Hindlimb muscle (tissue), 1 donor: ENCODE measurements around the gene TMEM82. TPM values are rescaled to one million over a fixed set of nuclear protein-coding genes. Genes with fewer than 3 reads are reported as not detected.

Source experiments
- DNase-seq: peaks from one replicate; pipeline ENCODE4 v3.0.0-alpha.2; 2013
- polyA plus RNA-seq: library from polyadenylated mRNA; unstranded; fragments of 120-200 nt; gene quantifications from one replicate; pipeline ENCODE4 v1.2.1, GENCODE V29; 2013; ENCODE audit not compliant: insufficient read length

Gene TMEM82
- polyA plus RNA-seq, 1 donor = not detected

GRCh38 chr1:15720861-15721260 is 21.4 kb upstream of the TMEM82 start:
- no peak for DNase-seq

- DNase-seq = no peak
Measured at GRCh38 chr1:15722411-15722810, 19.9 kb upstream of the TMEM82 start.

- no peak for DNase-seq
Measured at GRCh38 chr1:15722836-15723532, 19.3 kb upstream of the TMEM82 start.

DNA sequence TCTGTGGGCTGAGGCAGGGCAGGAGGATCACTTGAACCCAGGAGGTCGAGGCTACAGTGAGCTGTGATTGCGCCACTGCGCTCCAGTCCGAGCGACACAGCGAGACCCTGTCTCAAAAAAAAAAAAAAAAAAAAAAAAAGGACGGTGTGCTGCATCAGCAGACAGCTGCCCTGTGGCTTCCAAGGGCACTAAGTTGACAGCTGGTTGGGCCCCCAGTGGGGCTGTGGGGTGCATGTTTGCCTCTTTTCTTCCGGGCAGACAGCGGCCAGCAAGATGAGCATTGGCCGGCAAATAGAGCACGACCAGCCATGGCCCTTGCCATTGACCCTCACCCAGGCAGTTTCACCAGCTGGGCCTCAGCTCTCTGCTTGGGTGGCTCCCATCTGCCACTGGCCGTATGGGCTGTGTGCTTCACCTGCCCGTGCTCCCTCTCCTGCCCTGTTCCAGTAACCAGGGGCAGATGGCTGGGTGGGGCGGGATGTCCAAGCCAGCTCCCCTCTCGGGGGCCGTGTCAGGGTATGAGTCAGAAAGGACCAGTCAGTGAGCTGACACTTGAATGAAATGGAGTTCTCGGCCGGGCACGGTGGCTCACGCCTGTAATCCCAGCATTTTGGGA is 18.6 kb upstream of the TMEM82 start:
- DNase-seq = no peak

GRCh38 chr1:15724949-15725880 is 17.1 kb upstream of the TMEM82 start:
- no peak for DNase-seq

GRCh38 chr1:15726508-15726907 is 15.8 kb upstream of the TMEM82 start:
- no peak for DNase-seq

GRCh38 chr1:15727021-15727420 is 15.3 kb upstream of the TMEM82 start:
- no peak for DNase-seq

DNA sequence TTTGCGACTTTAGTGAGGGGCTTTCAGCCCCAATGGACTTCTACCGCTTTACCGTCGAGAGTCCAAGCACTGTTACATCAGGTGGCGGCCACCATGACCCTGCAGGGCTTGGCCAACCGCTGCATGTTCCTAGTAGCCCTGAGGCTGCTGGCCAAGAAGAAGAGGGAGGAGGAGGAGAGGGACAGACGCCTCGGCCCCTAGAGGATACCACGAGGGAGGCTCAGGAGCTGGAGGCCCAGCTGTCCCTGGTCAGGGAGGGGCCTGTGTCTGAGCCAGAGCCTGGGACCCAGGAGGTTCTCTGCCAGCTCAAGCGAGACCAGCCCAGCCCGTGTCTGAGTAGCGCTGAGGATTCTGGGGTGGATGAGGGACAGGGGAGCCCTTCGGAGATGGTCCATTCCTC is 14.9 kb upstream of the TMEM82 start:
- no peak for DNase-seq

DNA sequence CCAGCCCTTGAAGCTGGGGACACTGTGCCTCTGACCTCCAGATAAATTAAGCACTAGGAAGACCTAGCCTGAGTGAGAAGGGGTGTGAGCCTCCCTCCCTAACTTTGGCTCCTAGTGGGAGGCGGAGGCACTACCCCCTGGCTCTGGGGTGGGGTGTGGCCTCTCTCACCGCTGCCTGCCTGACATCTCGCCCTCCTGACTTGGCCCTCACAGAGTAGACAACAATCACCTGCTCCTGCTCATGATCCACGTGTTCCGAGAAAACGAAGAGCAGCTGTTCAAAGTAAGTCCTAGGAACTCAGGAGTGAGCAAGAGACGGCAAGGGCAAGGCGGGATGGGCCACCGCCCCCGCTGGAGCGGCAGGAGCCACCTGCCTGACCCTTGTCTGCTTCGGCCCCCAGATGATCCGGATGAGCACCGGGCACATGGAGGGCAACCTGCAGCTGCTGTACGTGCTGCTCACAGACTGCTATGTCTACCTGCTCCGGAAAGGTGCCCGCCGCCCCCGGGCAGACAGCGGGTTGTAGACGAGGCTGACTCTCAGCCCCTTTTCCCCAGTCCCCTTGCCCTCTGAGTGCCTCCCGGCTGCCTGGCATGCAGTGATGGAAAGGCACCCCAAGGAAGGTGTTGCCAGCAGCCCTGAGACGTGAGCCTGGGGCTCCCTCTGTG is 14.3 kb upstream of the TMEM82 start:
- DNase-seq = no peak

DNA sequence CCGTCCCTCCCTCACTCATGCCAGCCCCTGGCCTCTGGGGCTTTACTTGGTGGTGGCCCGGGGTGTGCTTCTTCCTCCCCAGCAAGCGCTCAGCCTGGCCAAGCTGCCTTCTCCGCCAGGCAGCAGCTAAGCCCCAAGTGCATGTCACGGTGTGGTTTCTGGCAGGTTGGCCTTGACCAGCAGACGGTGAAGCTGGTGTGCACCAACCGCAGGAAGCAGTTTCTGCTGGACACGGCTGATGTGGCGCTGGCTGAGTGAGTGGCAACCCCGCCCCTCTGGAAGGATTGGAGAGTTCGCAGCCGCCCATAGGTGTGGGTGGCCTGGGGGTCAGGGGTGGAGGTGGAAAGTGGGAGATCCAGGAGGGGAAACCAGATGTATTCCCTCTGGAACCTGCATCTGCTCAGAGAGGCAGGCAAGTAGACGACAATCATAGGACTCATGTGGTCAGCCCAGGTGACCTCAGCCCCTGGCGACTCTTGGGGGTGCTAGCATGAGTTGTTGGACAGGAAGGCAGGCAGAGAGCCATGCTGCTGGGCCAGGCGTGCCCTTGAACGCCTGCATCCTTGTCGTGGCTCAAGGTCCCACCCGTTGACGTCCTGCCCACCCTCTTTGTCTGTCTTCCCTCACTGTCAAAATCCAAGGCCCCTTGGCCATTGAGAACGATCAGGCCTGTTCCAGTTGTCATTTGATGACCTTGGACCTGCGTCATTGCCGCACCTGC is 13.2 kb upstream of the TMEM82 start:
- DNase-seq = no peak

DNA sequence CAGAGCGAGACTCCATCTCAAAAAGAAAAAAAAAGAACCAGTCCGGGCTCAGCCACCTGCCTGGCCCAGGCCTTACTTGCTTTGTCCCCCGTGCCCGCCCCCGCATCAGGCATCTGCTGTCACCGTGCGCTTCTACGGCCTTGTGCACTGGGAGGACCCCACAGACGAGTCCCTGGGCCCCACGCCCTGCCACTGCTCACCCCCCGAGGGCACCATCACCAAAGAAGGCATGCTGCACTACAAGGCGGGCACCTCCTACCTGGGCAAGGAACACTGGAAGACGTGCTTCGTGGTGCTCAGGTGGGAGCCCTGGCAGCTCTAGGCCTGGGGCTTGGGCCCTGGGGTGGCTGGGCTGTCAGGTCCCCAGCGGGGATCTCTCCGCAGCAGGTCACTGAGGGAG is 11.9 kb upstream of the TMEM82 start:
- DNase-seq = no peak

DNA sequence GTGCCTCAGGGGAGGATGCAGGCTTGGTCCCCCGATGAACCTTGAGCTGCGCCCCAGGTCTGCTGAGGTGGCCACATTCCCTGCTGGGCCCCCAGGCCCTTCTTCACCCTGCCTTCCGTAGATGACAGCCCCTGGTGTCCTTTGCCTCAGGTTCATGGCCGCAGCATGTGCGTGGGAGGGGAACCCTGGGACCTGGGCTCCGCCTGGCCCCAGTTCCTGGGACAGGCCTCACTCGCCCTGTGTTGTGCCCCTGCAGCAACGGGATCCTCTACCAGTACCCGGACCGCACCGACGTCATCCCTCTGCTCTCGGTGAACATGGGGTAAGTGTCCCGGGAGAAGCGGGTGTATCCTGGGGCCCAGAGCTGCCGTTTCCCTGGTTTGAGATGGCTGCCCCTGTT is 11.4 kb upstream of the TMEM82 start:
- no peak for DNase-seq

GRCh38 chr1:15731735-15732685 is 10.3 kb upstream of the TMEM82 start:
- no peak for DNase-seq

GRCh38 chr1:15732686-15733081 is 9.6 kb upstream of the TMEM82 start:
- DNase-seq = no peak

DNA sequence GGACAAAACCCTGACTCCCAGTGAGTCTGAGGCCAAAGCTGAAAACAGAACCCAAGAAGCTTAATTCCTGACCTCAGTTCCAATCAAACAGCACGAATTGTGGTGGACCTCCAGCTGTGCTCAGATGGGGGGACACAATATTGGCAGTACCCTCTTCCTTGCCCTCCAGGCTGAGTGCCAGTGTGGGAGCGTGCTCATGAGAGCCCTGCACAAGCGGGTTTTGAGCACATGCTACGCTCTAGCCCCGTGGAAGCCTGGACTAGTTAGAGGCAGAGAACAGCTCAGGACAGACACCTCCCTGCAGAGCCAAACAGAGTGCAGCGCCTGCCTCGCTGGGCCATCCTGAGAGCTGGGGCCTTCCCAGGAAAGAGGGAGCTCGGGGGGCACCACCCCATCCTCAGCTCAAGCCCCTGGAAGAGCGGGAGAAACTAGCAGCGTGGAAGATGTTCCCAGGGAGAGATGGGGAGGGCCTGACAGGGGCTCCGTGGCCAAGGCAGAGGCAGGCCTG is 9.0 kb upstream of the TMEM82 start:
- DNase-seq = no peak

GRCh38 chr1:15733726-15734226 is 8.5 kb upstream of the TMEM82 start:
- DNase-seq = no peak

DNA sequence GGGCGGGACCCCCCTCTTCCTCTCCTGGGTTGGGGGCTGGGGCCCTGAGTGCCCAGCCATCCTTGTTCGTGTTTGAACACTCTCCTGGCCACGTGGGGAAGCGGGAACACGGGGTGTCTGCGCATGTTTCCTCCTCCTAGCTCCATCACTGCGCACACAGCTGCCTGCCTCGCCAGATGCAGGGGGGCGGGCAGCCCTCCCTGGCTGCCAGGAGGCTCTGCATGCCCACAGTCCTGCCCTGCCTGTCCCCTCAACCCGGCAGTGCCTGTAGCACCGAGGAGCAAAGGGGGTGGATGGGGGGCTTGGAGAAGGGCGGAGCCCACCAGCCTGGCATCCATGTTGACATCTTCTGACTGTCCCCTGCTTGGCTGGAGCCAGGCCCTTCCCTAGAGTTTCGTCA is 8.0 kb upstream of the TMEM82 start:
- no peak for DNase-seq

GRCh38 chr1:15734901-15735300 is 7.4 kb upstream of the TMEM82 start:
- DNase-seq = no peak

DNA sequence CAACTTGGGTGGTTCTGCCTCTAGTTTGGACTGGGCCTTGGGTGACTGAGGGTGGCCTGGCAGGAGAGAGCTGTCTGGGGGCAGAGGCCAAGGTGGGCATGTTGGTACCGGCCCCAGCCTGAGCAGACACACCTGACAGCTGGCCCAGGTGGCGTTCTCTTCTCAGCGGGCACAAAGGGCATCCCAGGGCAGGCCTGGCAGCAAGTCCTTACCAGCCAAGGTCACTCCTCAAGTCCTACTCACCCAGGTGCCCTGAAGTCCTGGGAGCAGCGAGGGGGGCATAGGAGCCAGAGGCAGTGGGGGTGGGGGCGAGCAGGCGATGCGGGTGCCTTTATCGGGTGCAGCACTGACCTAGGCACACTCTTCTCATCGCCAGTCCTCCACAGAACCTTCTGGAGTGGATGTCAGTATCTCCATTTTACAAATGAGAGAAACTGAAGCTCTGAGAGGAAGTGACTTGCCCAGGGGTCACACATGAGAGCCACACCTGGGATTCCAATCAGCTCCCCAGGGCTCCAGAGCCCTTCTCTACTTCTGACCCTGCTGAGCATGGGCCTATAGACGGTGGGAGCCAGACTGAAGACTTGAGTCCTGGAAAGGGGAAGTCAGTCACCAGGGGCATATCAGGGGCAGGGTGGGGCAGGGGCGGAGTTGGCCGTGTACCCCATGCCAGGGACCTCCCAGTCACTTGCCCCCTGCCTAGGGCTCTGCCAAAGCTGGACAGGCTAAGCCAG is 6.8 kb upstream of the TMEM82 start:
- no peak for DNase-seq
